ENCODE measurements around the gene MAML2. TPM values are rescaled to one million over a fixed set of nuclear protein-coding genes. Genes with fewer than 3 reads are reported as not detected.

Gene MAML2
- polyA plus RNA-seq, 3 donors, result 0.57 to 7.6 (median 1.2) TPM

GRCh38 chr11:95933594-95933993 is 409.4 kb downstream of the MAML2 start:
- H3K27me3 Mint-ChIP-seq (ENCODE audit: low read depth in 3 of 3), result peaks cover 1 to 4% (median 3%) of the 10 kb centered on the region in 3 donors
- Histone ChIP-seq H3K27me3 (ENCODE audit: control insufficient read depth in 2 of 2, insufficient read depth in 2 of 2, low read length in 2 of 2) (no peaks in the 10 kb centered on the region), H4K20me1 (ENCODE audit: insufficient read depth, low read length) (no peaks in the 10 kb centered on the region), H3K79me2 (ENCODE audit: insufficient read depth, low read length) (no peaks in the 10 kb centered on the region), H3K9me3 (replicated peaks in 1 of 2; ENCODE audit: control insufficient read depth in 1 of 2, insufficient read depth in 1 of 2, low read length in 2 of 2) (peaks cover 0 to 6% of the 10 kb centered on the region in 2 donors), H3K4me1 (ENCODE audit: control insufficient read depth in 1 of 2, insufficient read depth in 2 of 2, low read length in 2 of 2) (no peaks in the 10 kb centered on the region), H3K9ac (ENCODE audit: insufficient read depth, low read length, poor library complexity, severe bottlenecking) (no peak overlapping the region), H3K4me3 (replicated peaks in 1 of 3; ENCODE audit: low read depth in 2 of 3, low read length in 3 of 3) (no peak overlapping the region), H3K4me2 (replicated peaks; ENCODE audit: extremely low read depth, low read length, poor library complexity, severe bottlenecking) (no peak overlapping the region), H3K36me3 (replicated peaks in 1 of 2; ENCODE audit: control insufficient read depth in 1 of 2, insufficient read depth in 2 of 2, low read length in 2 of 2) (no peaks in the 10 kb centered on the region), H2AFZ (ENCODE audit: insufficient read depth, low read depth, low read length, poor library complexity, severe bottlenecking) (no peak overlapping the region), H3K27ac (ENCODE audit: low read depth in 1 of 2, low read length in 2 of 2) (no peak overlapping the region)
- intact Hi-C loops (cut with micrococcal nuclease), result no loop called here
- H3K36me3 Mint-ChIP-seq, result no peaks in the 10 kb centered on the region
- DNase-seq, result no peak
- H3K9me3 Mint-ChIP-seq, result peaks cover 2 to 16% (median 11%) of the 10 kb centered on the region in 7 donors
- H3K27ac Mint-ChIP-seq, result no peak overlapping the region
- whole genome bisulfite sequencing (ENCODE audit: insufficient coverage), result 98% methylated on average over 5 of the region's 5 CpGs
- H3K4me3 Mint-ChIP-seq, result no peak overlapping the region
- no peak for TF ChIP-seq CTCF (IDR thresholded peaks at IDR 0.05)
- H3K4me1 Mint-ChIP-seq, result no peaks in the 10 kb centered on the region

GRCh38 chr11:95931916-95932315 is 411.1 kb downstream of the MAML2 start:
- Mint-ChIP-seq H3K4me1 (no peaks in the 10 kb centered on the region), H3K9me3 (peaks cover 2 to 16% (median 11%) of the 10 kb centered on the region in 7 donors), H3K36me3 (no peaks in the 10 kb centered on the region), H3K4me3 (no peak overlapping the region), H3K27me3 (ENCODE audit: low read depth in 3 of 3) (peaks cover 2 to 10% (median 4%) of the 10 kb centered on the region in 3 donors), H3K27ac (no peak overlapping the region)
- DNase-seq, result no peak
- Histone ChIP-seq H3K4me2 (replicated peaks; ENCODE audit: extremely low read depth, low read length, poor library complexity, severe bottlenecking) (no peak overlapping the region), H4K20me1 (ENCODE audit: insufficient read depth, low read length) (no peaks in the 10 kb centered on the region), H2AFZ (ENCODE audit: insufficient read depth, low read depth, low read length, poor library complexity, severe bottlenecking) (no peak overlapping the region), H3K79me2 (ENCODE audit: insufficient read depth, low read length) (no peaks in the 10 kb centered on the region), H3K9ac (ENCODE audit: insufficient read depth, low read length, poor library complexity, severe bottlenecking) (no peak overlapping the region), H3K4me3 (replicated peaks in 1 of 3; ENCODE audit: low read depth in 2 of 3, low read length in 3 of 3) (no peak overlapping the region), H3K9me3 (replicated peaks in 1 of 2; ENCODE audit: control insufficient read depth in 1 of 2, insufficient read depth in 1 of 2, low read length in 2 of 2) (peaks cover 0 to 6% of the 10 kb centered on the region in 2 donors), H3K36me3 (replicated peaks in 1 of 2; ENCODE audit: control insufficient read depth in 1 of 2, insufficient read depth in 2 of 2, low read length in 2 of 2) (no peaks in the 10 kb centered on the region), H3K27ac (ENCODE audit: low read depth in 1 of 2, low read length in 2 of 2) (no peak overlapping the region), H3K4me1 (ENCODE audit: control insufficient read depth in 1 of 2, insufficient read depth in 2 of 2, low read length in 2 of 2) (no peaks in the 10 kb centered on the region), H3K27me3 (ENCODE audit: control insufficient read depth in 2 of 2, insufficient read depth in 2 of 2, low read length in 2 of 2) (no peaks in the 10 kb centered on the region)
- WGBS (ENCODE audit: insufficient coverage), result no CpG with 5 or more reads among the region's 1 CpG
- TF ChIP-seq CTCF (IDR thresholded peaks at IDR 0.05), result no peak
- intact Hi-C loops (cut with micrococcal nuclease), result no loop called here
